ENCODE data around the gene USH2A.

Gene USH2A

GRCh38 chr1:216448011-216448510 is 24.8 kb upstream of the USH2A start:
- CTCF ChIA-PET, result interaction anchor here (0.7 kb wide), 1 partner anchor 273 kb away, joined by 3 read pairs; no protein-coding TSS in a partner anchor

GRCh38 chr1:216437603-216438002 is 14.4 kb upstream of the USH2A start:
- no peak for DNase-seq (ENCODE audit: extremely low spot score)
- POLR2A ChIA-PET, result no interaction called here

More at GRCh38 chr1:216448011-216448510, 24.8 kb upstream of the USH2A start:
- TF ChIP-seq CTBP1 (IDR thresholded peaks at IDR 0.05; ENCODE audit: borderline replicate concordance) (no peak), PKNOX1 (IDR thresholded peaks at IDR 0.05) (no peak), SP1 (IDR thresholded peaks at IDR 0.05) (no peak), SUZ12 (IDR thresholded peaks at IDR 0.05) (no peak), BHLHE40 (IDR thresholded peaks at IDR 0.05; ENCODE audit: borderline replicate concordance) (no peak), L3MBTL2 (conservative IDR thresholded peaks at IDR 0.05) (no peak), FOXK2 (IDR thresholded peaks at IDR 0.05) (no peak), LEF1 (IDR thresholded peaks at IDR 0.05; ENCODE audit: borderline replicate concordance) (no peak)
- POLR2A ChIA-PET, result no interaction called here
- no peak for DNase-seq (ENCODE audit: extremely low spot score)

GRCh38 chr1:216434232-216434631 is 11.0 kb upstream of the USH2A start:
- POLR2A ChIA-PET, result no interaction called here
- DNase-seq (ENCODE audit: extremely low spot score), result no peak
- TF ChIP-seq LEF1 (IDR thresholded peaks at IDR 0.05; ENCODE audit: borderline replicate concordance), result no peak
- no peak for TF ChIP-seq FOXM1 (IDR thresholded peaks at IDR 0.05; ENCODE audit: borderline replicate concordance)
- TF ChIP-seq ELF4 (IDR thresholded peaks at IDR 0.05), result no peak
- TF ChIP-seq BHLHE40 (IDR thresholded peaks at IDR 0.05; ENCODE audit: borderline replicate concordance), result no peak
- no peak for TF ChIP-seq FOXA1 (IDR thresholded peaks at IDR 0.05)
- CTCF ChIA-PET, result no interaction called here

More at GRCh38 chr1:216437603-216438002, 14.4 kb upstream of the USH2A start:
- TF ChIP-seq SP1 (IDR thresholded peaks at IDR 0.05) (no peak), TARDBP (IDR thresholded peaks at IDR 0.05) (no peak), ELF4 (IDR thresholded peaks at IDR 0.05) (no peak), PKNOX1 (IDR thresholded peaks at IDR 0.05) (no peak), ZNF384 (IDR thresholded peaks at IDR 0.05) (no peak), ARNT (IDR thresholded peaks at IDR 0.05) (no peak), SUZ12 (IDR thresholded peaks at IDR 0.05) (no peak), NFRKB (IDR thresholded peaks at IDR 0.05) (no peak), FOXA1 (IDR thresholded peaks at IDR 0.05) (no peak), CTBP1 (IDR thresholded peaks at IDR 0.05; ENCODE audit: borderline replicate concordance) (no peak), FOXM1 (IDR thresholded peaks at IDR 0.05; ENCODE audit: borderline replicate concordance) (no peak), HDGF (IDR thresholded peaks at IDR 0.05; ENCODE audit: borderline replicate concordance) (no peak), LEF1 (IDR thresholded peaks at IDR 0.05; ENCODE audit: borderline replicate concordance) (no peak), L3MBTL2 (conservative IDR thresholded peaks at IDR 0.05) (no peak), BHLHE40 (IDR thresholded peaks at IDR 0.05; ENCODE audit: borderline replicate concordance) (no peak), FOXK2 (IDR thresholded peaks at IDR 0.05) (no peak)
- CTCF ChIA-PET, result no interaction called here

GRCh38 chr1:216433175-216433574 is 9.9 kb upstream of the USH2A start:
- CTCF ChIA-PET, result no interaction called here
- TF ChIP-seq ELF4 (IDR thresholded peaks at IDR 0.05) (no peak), FOXA1 (IDR thresholded peaks at IDR 0.05) (no peak), PKNOX1 (IDR thresholded peaks at IDR 0.05) (no peak), SUZ12 (IDR thresholded peaks at IDR 0.05) (no peak), ARNT (IDR thresholded peaks at IDR 0.05) (no peak), TARDBP (IDR thresholded peaks at IDR 0.05) (no peak), SP1 (IDR thresholded peaks at IDR 0.05) (no peak), CTBP1 (IDR thresholded peaks at IDR 0.05; ENCODE audit: borderline replicate concordance) (no peak), LEF1 (IDR thresholded peaks at IDR 0.05; ENCODE audit: borderline replicate concordance) (no peak)
- DNase-seq (ENCODE audit: extremely low spot score), result no peak
- POLR2A ChIA-PET, result no interaction called here

- no peak for DNase-seq (ENCODE audit: extremely low spot score)
- TF ChIP-seq ZNF384 (IDR thresholded peaks at IDR 0.05) (no peak), FOXK2 (IDR thresholded peaks at IDR 0.05) (no peak), SUZ12 (IDR thresholded peaks at IDR 0.05) (no peak), NFRKB (IDR thresholded peaks at IDR 0.05) (no peak), FOXM1 (IDR thresholded peaks at IDR 0.05; ENCODE audit: borderline replicate concordance) (no peak), FOXA1 (IDR thresholded peaks at IDR 0.05) (no peak), ARNT (IDR thresholded peaks at IDR 0.05) (no peak), BHLHE40 (IDR thresholded peaks at IDR 0.05; ENCODE audit: borderline replicate concordance) (no peak), CTBP1 (IDR thresholded peaks at IDR 0.05; ENCODE audit: borderline replicate concordance) (no peak), SP1 (IDR thresholded peaks at IDR 0.05) (no peak), PKNOX1 (IDR thresholded peaks at IDR 0.05) (no peak), LEF1 (IDR thresholded peaks at IDR 0.05; ENCODE audit: borderline replicate concordance) (no peak), HDGF (IDR thresholded peaks at IDR 0.05; ENCODE audit: borderline replicate concordance) (no peak), TARDBP (IDR thresholded peaks at IDR 0.05) (no peak), ELF4 (IDR thresholded peaks at IDR 0.05) (no peak), L3MBTL2 (conservative IDR thresholded peaks at IDR 0.05) (no peak)
- CTCF ChIA-PET, result no interaction called here
- POLR2A ChIA-PET, result no interaction called here
Observed at GRCh38 chr1:216430744-216431143, 7.5 kb upstream of the USH2A start.

- DNase-seq (ENCODE audit: extremely low spot score), result no peak
- ChIA-PET CTCF (no interaction called here), POLR2A (no interaction called here)
- no peak for TF ChIP-seq SUZ12 (IDR thresholded peaks at IDR 0.05)
- no peak for TF ChIP-seq HDGF (IDR thresholded peaks at IDR 0.05; ENCODE audit: borderline replicate concordance)
- no peak for TF ChIP-seq SP1 (IDR thresholded peaks at IDR 0.05)
- no peak for TF ChIP-seq ZNF384 (IDR thresholded peaks at IDR 0.05)
- TF ChIP-seq PKNOX1 (IDR thresholded peaks at IDR 0.05), result no peak
- TF ChIP-seq FOXA1 (IDR thresholded peaks at IDR 0.05), result no peak
- no peak for TF ChIP-seq L3MBTL2 (conservative IDR thresholded peaks at IDR 0.05)
Observed at GRCh38 chr1:216425577-216425976, 2.3 kb upstream of the USH2A start.

Measured in HEK293T (cell line).